ENCODE results near the gene LUC7L3. TPM values are rescaled to one million over a fixed set of nuclear protein-coding genes. Genes with fewer than 3 reads are reported as not detected.

The LUC7L3 gene
- total RNA-seq, 6 experiments from 2014 or later: 15.4 to 50.5 (median 31.0) TPM

DNA sequence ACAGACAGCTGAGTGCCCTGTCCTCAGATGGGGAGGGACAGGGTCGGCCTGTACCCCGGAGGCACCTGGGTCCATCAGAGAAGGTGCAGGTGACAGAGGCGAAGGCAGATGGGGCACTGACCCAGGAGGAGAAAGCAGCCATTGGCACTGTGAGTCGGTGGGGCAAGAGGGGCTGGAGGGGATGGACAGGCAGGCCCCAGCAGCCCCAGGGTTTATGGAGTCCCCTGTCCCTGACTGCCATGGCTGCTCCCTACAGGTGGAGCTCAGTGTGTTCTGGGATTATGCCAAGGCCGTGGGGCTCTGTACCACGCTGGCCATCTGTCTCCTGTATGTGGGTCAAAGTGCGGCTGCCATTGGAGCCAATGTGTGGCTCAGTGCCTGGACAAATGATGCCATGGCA, 43.8 kb upstream of the LUC7L3 start:
- Histone ChIP-seq H3K9me3 (no peaks in the 10 kb centered on the region), H3K4me3 (no peak overlapping the region), H3K27me3 (no peaks in the 10 kb centered on the region), H3K36me3 (peaks cover 0 to 39% (median 14%) of the 10 kb centered on the region in 4 donors), H3K27ac (peak overlapping the region in 2 of 3 donors; percentile 10 to 49), H3K4me1 (peaks cover 0 to 35% (median 16%) of the 10 kb centered on the region in 4 donors)
- intact Hi-C loops (cut with DNase I): no loop called here
- DNase-seq (peak; percentile 83 to 92 (median 85)), ATAC-seq (peak; percentile 72 to 88 (median 85))
- TF ChIP-seq POLR2A (IDR thresholded peaks at IDR 0.05): no peak
- TF ChIP-seq, protein P1, sequence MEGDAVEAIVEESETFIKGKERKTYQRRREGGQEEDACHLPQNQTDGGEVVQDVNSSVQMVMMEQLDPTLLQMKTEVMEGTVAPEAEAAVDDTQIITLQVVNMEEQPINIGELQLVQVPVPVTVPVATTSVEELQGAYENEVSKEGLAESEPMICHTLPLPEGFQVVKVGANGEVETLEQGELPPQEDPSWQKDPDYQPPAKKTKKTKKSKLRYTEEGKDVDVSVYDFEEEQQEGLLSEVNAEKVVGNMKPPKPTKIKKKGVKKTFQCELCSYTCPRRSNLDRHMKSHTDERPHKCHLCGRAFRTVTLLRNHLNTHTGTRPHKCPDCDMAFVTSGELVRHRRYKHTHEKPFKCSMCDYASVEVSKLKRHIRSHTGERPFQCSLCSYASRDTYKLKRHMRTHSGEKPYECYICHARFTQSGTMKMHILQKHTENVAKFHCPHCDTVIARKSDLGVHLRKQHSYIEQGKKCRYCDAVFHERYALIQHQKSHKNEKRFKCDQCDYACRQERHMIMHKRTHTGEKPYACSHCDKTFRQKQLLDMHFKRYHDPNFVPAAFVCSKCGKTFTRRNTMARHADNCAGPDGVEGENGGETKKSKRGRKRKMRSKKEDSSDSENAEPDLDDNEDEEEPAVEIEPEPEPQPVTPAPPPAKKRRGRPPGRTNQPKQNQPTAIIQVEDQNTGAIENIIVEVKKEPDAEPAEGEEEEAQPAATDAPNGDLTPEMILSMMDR (IDR thresholded peaks at IDR 0.05): peak in 1 of 4 donors; percentile 16
- WGBS (ENCODE audit: insufficient coverage, low coverage, low lambda C conversion rate, missing lambda C conversion rate): 37% methylated on average over 2 of the region's 7 CpGs

DNA sequence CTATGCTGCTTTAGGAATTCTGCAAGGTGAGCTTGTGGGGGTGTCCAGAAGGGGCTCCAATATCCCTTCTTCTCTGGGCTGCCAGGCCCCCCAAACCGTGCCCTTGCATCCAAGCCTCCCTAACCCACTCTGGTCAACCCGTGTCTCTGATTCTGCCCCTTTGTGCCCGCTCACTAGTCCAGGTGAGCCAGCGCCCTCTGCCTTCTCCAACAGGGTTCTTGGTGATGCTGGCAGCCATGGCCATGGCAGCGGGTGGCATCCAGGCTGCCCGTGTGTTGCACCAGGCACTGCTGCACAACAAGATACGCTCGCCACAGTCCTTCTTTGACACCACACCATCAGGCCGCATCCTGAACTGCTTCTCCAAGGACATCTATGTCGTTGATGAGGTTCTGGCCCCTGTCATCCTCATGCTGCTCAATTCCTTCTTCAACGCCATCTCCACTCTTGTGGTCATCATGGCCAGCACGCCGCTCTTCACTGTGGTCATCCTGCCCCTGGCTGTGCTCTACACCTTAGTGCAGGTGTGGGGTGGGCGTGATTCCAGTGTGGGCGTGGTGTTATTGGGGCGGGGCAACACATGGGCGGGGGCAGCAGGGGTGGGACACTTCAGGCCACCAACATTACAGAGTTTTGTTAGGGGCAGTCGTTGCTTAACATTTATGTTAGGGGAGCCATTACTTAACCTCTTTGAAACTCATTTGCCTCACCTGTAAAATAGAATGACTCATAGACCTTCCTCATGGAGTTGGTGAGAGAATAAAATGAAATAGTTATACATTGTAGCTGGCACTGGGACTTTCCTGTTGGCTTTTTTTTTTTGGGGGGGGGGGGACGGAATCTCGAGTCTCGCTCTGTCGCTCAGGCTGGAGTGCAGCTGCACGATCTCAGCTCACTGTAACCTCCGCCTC, 43.1 kb upstream of the LUC7L3 start:
- Histone ChIP-seq H3K4me1 (peaks cover 0 to 28% (median 12%) of the 10 kb centered on the region in 4 donors), H3K9me3 (no peaks in the 10 kb centered on the region), H3K27ac (peak overlapping the region in 1 of 3 donors; percentile 39), H3K36me3 (peaks cover 0 to 39% (median 14%) of the 10 kb centered on the region in 4 donors), H3K27me3 (no peaks in the 10 kb centered on the region), H3K4me3 (no peak overlapping the region)
- ATAC-seq: no peak
- intact Hi-C loops (cut with DNase I): no loop called here
- DNase-seq: peak in 1 of 3 donors; percentile 53
- 76% methylated on average over 7 of the region's 24 CpGs for WGBS (ENCODE audit: insufficient coverage, low coverage, low lambda C conversion rate, missing lambda C conversion rate)
- no peak for TF ChIP-seq POLR2A (IDR thresholded peaks at IDR 0.05)
- TF ChIP-seq, protein P1 (IDR thresholded peaks at IDR 0.05): no peak

DNA sequence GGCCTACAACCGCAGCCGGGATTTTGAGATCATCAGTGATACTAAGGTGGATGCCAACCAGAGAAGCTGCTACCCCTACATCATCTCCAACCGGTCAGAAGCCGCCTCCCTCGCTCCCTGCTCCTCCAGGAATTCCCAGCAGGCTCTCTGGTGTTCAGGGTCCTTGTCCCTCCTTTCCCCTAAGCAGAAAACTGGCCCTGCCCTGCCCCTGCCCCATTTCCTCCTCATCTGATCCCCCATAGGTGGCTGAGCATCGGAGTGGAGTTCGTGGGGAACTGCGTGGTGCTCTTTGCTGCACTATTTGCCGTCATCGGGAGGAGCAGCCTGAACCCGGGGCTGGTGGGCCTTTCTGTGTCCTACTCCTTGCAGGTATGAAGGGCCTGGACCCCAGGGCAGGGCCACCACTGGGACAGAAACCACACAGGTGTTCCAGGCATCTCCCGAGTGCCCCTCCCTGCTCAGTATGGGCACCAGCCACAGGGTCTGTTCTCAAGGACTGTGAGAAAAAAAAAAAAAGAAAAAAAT, 41.5 kb upstream of the LUC7L3 start:
- TF ChIP-seq, protein P1 (IDR thresholded peaks at IDR 0.05): no peak
- TF ChIP-seq POLR2A (IDR thresholded peaks at IDR 0.05): no peak
- WGBS (ENCODE audit: insufficient coverage, low coverage, low lambda C conversion rate, missing lambda C conversion rate): 90% methylated on average over 2 of the region's 12 CpGs
- Histone ChIP-seq H3K4me1 (peaks cover 0 to 32% (median 11%) of the 10 kb centered on the region in 4 donors), H3K9me3 (no peaks in the 10 kb centered on the region), H3K4me3 (no peak overlapping the region), H3K27ac (no peak overlapping the region), H3K36me3 (peaks cover 0 to 33% (median 14%) of the 10 kb centered on the region in 4 donors), H3K27me3 (no peaks in the 10 kb centered on the region)
- ATAC-seq (no peak), DNase-seq (peak in 1 of 3 donors; percentile 39)
- intact Hi-C loops (cut with DNase I): no loop called here

DNA sequence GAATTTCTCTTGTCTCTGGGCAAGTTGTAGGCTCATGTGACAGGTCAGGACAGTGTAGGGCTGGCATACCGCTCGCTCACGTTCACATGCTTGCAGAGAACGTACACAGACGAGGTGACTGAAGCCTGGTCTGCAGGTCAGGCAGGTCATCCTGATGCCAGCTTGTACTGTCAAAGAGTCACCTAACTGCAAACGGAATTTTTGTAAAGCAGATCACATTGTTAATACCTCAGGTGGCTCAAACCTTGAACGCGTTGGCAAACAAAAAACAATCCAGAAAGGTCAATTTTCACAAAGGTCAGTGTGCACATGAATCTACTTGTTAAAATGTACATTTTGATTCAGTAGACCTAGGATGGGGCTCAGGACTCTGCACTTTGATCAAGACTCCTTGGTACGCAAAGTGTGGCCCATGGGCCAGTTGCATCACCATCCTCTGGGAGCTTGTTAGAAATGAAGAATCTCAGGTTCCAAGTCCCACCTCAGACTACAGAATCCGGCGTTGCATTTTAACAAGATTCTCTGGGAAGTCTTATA, 40.3 kb upstream of the LUC7L3 start:
- ATAC-seq: peak; percentile 37 to 56 (median 46)
- Histone ChIP-seq H3K36me3 (peaks cover 0 to 33% (median 14%) of the 10 kb centered on the region in 4 donors), H3K4me1 (peaks cover 0 to 44% (median 20%) of the 10 kb centered on the region in 4 donors), H3K4me3 (no peak overlapping the region), H3K27me3 (no peaks in the 10 kb centered on the region), H3K9me3 (no peaks in the 10 kb centered on the region), H3K27ac (peak overlapping the region in 1 of 3 donors; percentile 22)
- intact Hi-C loops (cut with DNase I): no loop called here
- DNase-seq: peak in 2 of 3 donors; percentile 65 to 74
- TF ChIP-seq POLR2A (IDR thresholded peaks at IDR 0.05): no peak
- TF ChIP-seq, protein P1 (IDR thresholded peaks at IDR 0.05): no peak
- 50% methylated on average over 11 of the region's 11 CpGs for WGBS (ENCODE audit: insufficient coverage, low coverage, low lambda C conversion rate, missing lambda C conversion rate)

All from right lobe of liver (tissue), 6 donors.